K562 (cell line): ENCODE results near the gene CCL24. TPM values are rescaled to one million over a fixed set of nuclear protein-coding genes. Genes with fewer than 3 reads are reported as not detected.

Experiments
- CTBP1 ChIP-seq: fragments of 450-650 bp; IDR thresholded peaks from 2 replicates; pipeline ENCODE4 v1.6.1; 2016; ENCODE audit warnings: borderline replicate concordance
- EZH2 ChIP-seq: IDR thresholded peaks from 2 replicates; pipeline ENCODE4 v1.6.1; 2012; ENCODE audit warnings: low read depth, mild to moderate bottlenecking, inconsistent platforms, low read length, borderline replicate concordance
- HCFC1 ChIP-seq: IDR thresholded peaks from 2 replicates; pipeline ENCODE4 v1.6.1; 2012; ENCODE audit warnings: low read depth, low read length, improper control_type of control experiment
- HMGN3 ChIP-seq: IDR thresholded peaks from 2 replicates; pipeline ENCODE4 v1.6.1; 2011; ENCODE audit warnings: borderline replicate concordance, low read depth, mild to moderate bottlenecking, mixed read lengths, low read length; ENCODE audit not compliant: insufficient read length; ENCODE audit errors: extremely low read depth
- HNRNPK ChIP-seq: fragments of 200-400 bp; formaldehyde crosslinking; IDR thresholded peaks from one replicate; pipeline ENCODE4 v1.6.1; 2018; ENCODE audit warnings: mild to moderate bottlenecking, low read depth, low read length; ENCODE audit not compliant: poor library complexity, severe bottlenecking
- MAFK ChIP-seq: IDR thresholded peaks from 2 replicates; pipeline ENCODE4 v1.6.1; 2011; ENCODE audit warnings: low read length, improper control_type of control experiment
- POLR2A ChIP-seq: fragments of 450-650 bp; conservative IDR thresholded peaks from 2 replicates; pipeline ENCODE4 v1.6.1; 2016
- SAFB2 ChIP-seq: fragments of 200-400 bp; formaldehyde crosslinking; IDR thresholded peaks from 2 replicates; pipeline ENCODE4 v1.6.1; 2018; ENCODE audit warnings: borderline replicate concordance, low read length, low read depth, moderate library complexity; ENCODE audit not compliant: severe bottlenecking
- SMARCE1 ChIP-seq: fragments of 450-650 bp; IDR thresholded peaks from 2 replicates; pipeline ENCODE4 v1.7.1; 2016; ENCODE audit warnings: mild to moderate bottlenecking
- SRSF1 ChIP-seq: fragments of 200-400 bp; formaldehyde crosslinking; IDR thresholded peaks from 2 replicates; pipeline ENCODE4 v1.6.1; 2017; ENCODE audit warnings: mild to moderate bottlenecking, low read depth, low read length, moderate library complexity
- TAF1 ChIP-seq: IDR thresholded peaks from 2 replicates; pipeline ENCODE4 v1.6.1; 2011; ENCODE audit warnings: mild to moderate bottlenecking, low read length, moderate library complexity; ENCODE audit not compliant: insufficient read depth, control insufficient read depth, severe bottlenecking; ENCODE audit errors: extremely low read depth
- ZKSCAN3 ChIP-seq: fragments of 250-450 bp; sonication (Bioruptor Pico); IDR thresholded peaks from 2 replicates; pipeline ENCODE4 v1.4.0; 2020
- ZNF197 ChIP-seq: fragments of 200-800 bp; sonication (Bioruptor generic); IDR thresholded peaks from 2 replicates; pipeline ENCODE4 v1.6.1; 2016; ENCODE audit warnings: low read depth, missing genetic modification characterization, missing compliant biosample characterization
- polyA plus RNA-seq, 8 experiments: library from polyadenylated mRNA; depleted of rRNA in 4 of 8; stranded (reverse) in 5 of 8; unstranded in 3 of 8; fragments of >200 nt; fragmentation: Nextera tagmentation in 2 of 8; fragmentation: Illumina TruSeq in 1 of 8; extraction: Ambion mirVana in 2 of 8; extraction: Trizol in 1 of 8; gene quantifications; 2 replicates each; pipeline versions ENCODE4 v1.2.1 to v1.2.3, GENCODE V29; 2011 to 2014; ENCODE audit warnings: inconsistent platforms in 1 of 8, missing spikeins in 1 of 8
- total RNA-seq, 7 experiments: library from RNA; depleted of rRNA in 6 of 7; stranded (reverse); fragments of >200 nt in 6 of 7; fragmentation: Illumina TruSeq in 2 of 7; extraction: Trizol in 2 of 7; gene quantifications; 2 replicates each; pipeline versions ENCODE4 v1.2.1 to v1.2.3, GENCODE V29; 2011 to 2021; ENCODE audit warnings: low replicate concordance in 1 of 7
- TF ChIP-seq, protein P1 (sequence below): sonication (generic); formaldehyde crosslinking; IDR thresholded peaks from 2 replicates; pipeline ENCODE4 v1.8.0; 2022; ENCODE audit warnings: mild to moderate bottlenecking, missing genetic modification reagents
- TF ChIP-seq, protein P2 (sequence below): fragments of 250-450 bp; sonication (Bioruptor Pico); IDR thresholded peaks from 2 replicates; pipeline ENCODE4 v1.5.0; 2021
- TF ChIP-seq, protein P3 (sequence below), 2 experiments: IDR thresholded peaks; 2 replicates each; pipeline ENCODE4 v1.6.1; 2012; ENCODE audit warnings: improper control_type of control experiment in 2 of 2, low read depth in 2 of 2, low read length in 2 of 2, borderline replicate concordance in 1 of 2
- TF ChIP-seq, protein P4 (sequence below): sonication (generic); formaldehyde crosslinking; IDR thresholded peaks from 2 replicates; pipeline ENCODE4 v1.4.0; 2020; ENCODE audit warnings: mild to moderate bottlenecking, missing genetic modification reagents

The CCL24 gene
- total and polyA plus RNA-seq, 9 of the 15 experiments (the other 6 are each of a cell fraction or from before 2014, with no cell fraction given): 0.45 to 3.6 (median 0.95) TPM; not detected in 1

DNA sequence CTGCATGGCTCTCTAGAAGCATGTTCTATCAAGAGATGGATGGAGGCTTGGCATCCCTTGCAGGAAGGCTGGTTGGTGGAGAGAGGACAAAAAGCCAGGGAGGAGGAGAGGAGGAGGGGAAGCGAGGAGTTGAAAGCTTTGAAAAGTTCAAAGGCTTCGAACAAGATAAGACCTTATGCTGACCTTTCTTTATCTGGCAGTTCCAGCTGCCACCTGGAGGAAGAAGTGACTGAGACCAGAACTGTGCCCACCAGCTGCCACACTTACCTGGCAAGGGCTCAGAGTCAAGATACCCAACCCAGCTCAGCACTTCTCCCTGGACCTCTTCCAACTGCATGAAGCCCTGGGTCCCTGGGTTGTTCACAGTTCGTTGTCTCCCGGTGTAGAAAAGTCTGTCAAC, 14.8 kb downstream of the CCL24 start (continued):
- TF ChIP-seq, protein P1, sequence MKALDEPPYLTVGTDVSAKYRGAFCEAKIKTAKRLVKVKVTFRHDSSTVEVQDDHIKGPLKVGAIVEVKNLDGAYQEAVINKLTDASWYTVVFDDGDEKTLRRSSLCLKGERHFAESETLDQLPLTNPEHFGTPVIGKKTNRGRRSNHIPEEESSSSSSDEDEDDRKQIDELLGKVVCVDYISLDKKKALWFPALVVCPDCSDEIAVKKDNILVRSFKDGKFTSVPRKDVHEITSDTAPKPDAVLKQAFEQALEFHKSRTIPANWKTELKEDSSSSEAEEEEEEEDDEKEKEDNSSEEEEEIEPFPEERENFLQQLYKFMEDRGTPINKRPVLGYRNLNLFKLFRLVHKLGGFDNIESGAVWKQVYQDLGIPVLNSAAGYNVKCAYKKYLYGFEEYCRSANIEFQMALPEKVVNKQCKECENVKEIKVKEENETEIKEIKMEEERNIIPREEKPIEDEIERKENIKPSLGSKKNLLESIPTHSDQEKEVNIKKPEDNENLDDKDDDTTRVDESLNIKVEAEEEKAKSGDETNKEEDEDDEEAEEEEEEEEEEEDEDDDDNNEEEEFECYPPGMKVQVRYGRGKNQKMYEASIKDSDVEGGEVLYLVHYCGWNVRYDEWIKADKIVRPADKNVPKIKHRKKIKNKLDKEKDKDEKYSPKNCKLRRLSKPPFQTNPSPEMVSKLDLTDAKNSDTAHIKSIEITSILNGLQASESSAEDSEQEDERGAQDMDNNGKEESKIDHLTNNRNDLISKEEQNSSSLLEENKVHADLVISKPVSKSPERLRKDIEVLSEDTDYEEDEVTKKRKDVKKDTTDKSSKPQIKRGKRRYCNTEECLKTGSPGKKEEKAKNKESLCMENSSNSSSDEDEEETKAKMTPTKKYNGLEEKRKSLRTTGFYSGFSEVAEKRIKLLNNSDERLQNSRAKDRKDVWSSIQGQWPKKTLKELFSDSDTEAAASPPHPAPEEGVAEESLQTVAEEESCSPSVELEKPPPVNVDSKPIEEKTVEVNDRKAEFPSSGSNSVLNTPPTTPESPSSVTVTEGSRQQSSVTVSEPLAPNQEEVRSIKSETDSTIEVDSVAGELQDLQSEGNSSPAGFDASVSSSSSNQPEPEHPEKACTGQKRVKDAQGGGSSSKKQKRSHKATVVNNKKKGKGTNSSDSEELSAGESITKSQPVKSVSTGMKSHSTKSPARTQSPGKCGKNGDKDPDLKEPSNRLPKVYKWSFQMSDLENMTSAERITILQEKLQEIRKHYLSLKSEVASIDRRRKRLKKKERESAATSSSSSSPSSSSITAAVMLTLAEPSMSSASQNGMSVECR (CRISPR knock-in tag): no peak
- TF ChIP-seq ZNF197 (CRISPR knock-in tag): no peak
- no peak for TF ChIP-seq EZH2
- TF ChIP-seq HMGN3: no peak
- no peak for TF ChIP-seq TAF1
- no peak for TF ChIP-seq MAFK
- TF ChIP-seq SAFB2: no peak
- TF ChIP-seq SRSF1: no peak
- peak; percentile 57; the same call in 1 of the 2 replicates for TF ChIP-seq CTBP1
- no peak for TF ChIP-seq POLR2A
- peak; percentile 83 for TF ChIP-seq SMARCE1
- no peak for TF ChIP-seq HNRNPK
- TF ChIP-seq, protein P2, sequence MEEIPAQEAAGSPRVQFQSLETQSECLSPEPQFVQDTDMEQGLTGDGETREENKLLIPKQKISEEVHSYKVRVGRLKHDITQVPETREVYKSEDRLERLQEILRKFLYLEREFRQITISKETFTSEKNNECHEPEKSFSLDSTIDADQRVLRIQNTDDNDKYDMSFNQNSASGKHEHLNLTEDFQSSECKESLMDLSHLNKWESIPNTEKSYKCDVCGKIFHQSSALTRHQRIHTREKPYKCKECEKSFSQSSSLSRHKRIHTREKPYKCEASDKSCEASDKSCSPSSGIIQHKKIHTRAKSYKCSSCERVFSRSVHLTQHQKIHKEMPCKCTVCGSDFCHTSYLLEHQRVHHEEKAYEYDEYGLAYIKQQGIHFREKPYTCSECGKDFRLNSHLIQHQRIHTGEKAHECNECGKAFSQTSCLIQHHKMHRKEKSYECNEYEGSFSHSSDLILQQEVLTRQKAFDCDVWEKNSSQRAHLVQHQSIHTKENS: no peak
- TF ChIP-seq, protein P3, sequence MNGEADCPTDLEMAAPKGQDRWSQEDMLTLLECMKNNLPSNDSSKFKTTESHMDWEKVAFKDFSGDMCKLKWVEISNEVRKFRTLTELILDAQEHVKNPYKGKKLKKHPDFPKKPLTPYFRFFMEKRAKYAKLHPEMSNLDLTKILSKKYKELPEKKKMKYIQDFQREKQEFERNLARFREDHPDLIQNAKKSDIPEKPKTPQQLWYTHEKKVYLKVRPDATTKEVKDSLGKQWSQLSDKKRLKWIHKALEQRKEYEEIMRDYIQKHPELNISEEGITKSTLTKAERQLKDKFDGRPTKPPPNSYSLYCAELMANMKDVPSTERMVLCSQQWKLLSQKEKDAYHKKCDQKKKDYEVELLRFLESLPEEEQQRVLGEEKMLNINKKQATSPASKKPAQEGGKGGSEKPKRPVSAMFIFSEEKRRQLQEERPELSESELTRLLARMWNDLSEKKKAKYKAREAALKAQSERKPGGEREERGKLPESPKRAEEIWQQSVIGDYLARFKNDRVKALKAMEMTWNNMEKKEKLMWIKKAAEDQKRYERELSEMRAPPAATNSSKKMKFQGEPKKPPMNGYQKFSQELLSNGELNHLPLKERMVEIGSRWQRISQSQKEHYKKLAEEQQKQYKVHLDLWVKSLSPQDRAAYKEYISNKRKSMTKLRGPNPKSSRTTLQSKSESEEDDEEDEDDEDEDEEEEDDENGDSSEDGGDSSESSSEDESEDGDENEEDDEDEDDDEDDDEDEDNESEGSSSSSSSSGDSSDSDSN (IDR thresholded peaks at IDR 0.05; ENCODE audit: borderline replicate concordance in 1 of 2, low read depth in 2 of 2, low read length in 2 of 2): no peak
- no peak for TF ChIP-seq ZKSCAN3 (CRISPR knock-in tag)
- TF ChIP-seq HCFC1: no peak
- TF ChIP-seq, protein P4, sequence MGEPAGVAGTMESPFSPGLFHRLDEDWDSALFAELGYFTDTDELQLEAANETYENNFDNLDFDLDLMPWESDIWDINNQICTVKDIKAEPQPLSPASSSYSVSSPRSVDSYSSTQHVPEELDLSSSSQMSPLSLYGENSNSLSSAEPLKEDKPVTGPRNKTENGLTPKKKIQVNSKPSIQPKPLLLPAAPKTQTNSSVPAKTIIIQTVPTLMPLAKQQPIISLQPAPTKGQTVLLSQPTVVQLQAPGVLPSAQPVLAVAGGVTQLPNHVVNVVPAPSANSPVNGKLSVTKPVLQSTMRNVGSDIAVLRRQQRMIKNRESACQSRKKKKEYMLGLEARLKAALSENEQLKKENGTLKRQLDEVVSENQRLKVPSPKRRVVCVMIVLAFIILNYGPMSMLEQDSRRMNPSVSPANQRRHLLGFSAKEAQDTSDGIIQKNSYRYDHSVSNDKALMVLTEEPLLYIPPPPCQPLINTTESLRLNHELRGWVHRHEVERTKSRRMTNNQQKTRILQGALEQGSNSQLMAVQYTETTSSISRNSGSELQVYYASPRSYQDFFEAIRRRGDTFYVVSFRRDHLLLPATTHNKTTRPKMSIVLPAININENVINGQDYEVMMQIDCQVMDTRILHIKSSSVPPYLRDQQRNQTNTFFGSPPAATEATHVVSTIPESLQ (CRISPR knock-in tag): no peak
